Transverse colon (tissue), 4 donors: Measurements from ENCODE around the gene DLL1.

Source experiments
- CTCF ChIP-seq, 5 experiments: fragments of 200-600 bp in 3 of 5; fragments of 450-650 bp in 2 of 5; sonication (generic) in 3 of 5; IDR thresholded peaks; 1 replicate in 2 of 5; 2 replicates in 3 of 5; pipeline ENCODE4 v1.5.1; 2016 to 2017; ENCODE audit warnings: antibody characterized with exemption in 5 of 5, inconsistent platforms in 3 of 5, mild to moderate bottlenecking in 2 of 5, moderate library complexity in 1 of 5
- EP300 ChIP-seq: sonication (generic); formaldehyde crosslinking; IDR thresholded peaks from one replicate; pipeline ENCODE4 v1.6.1; 2017; ENCODE audit warnings: antibody characterized with exemption, low read depth
- POLR2A ChIP-seq: fragments of 450-650 bp; IDR thresholded peaks from one replicate; pipeline ENCODE4 v1.6.1; 2016; ENCODE audit warnings: antibody characterized with exemption, mild to moderate bottlenecking, moderate library complexity
- POLR2AphosphoS5 ChIP-seq, 3 donors: sonication (generic); formaldehyde crosslinking; IDR thresholded peaks; one replicate each; pipeline ENCODE4 v1.6.1; 2016; ENCODE audit warnings: antibody characterized with exemption in 3 of 3

GRCh38 chr6:170237999-170238740 is 52.7 kb downstream of the DLL1 start:
- TF ChIP-seq CTCF (IDR thresholded peaks at IDR 0.05): no peak
- no peak for TF ChIP-seq EP300
- TF ChIP-seq POLR2A: no peak
- TF ChIP-seq POLR2AphosphoS5 (IDR thresholded peaks at IDR 0.05): no peak
